Measurements from ENCODE around the gene FAT1.
A peak's percentile ranks its signal among the peaks of the same experiment; 100 is the strongest.

Gene FAT1

GRCh38 chr4:186688150-186688943, 35.3 kb downstream of the FAT1 start:
- H3K27ac ChIP-seq: peak overlapping the region; percentile 2; the same call in 1 of the 2 replicates

GRCh38 chr4:186687265-186687664, 36.4 kb downstream of the FAT1 start:
- H3K27ac ChIP-seq: no peak overlapping the region; the same call in 1 of the 2 replicates

More at GRCh38 chr4:186688150-186688943, 35.3 kb downstream of the FAT1 start:
- TF ChIP-seq CTCF (conservative IDR thresholded peaks at IDR 0.05): no peak

GRCh38 chr4:186685767-186686183, 37.9 kb downstream of the FAT1 start:
- no peak for TF ChIP-seq CTCF (conservative IDR thresholded peaks at IDR 0.05)
- H3K27ac ChIP-seq: no peak overlapping the region

More at GRCh38 chr4:186687265-186687664, 36.4 kb downstream of the FAT1 start:
- TF ChIP-seq CTCF (conservative IDR thresholded peaks at IDR 0.05): no peak

GRCh38 chr4:186684889-186685309, 38.8 kb downstream of the FAT1 start:
- TF ChIP-seq CTCF (conservative IDR thresholded peaks at IDR 0.05): no peak
- no peak overlapping the region for H3K27ac ChIP-seq

GRCh38 chr4:186684220-186684619, 39.4 kb downstream of the FAT1 start:
- no peak for TF ChIP-seq CTCF (conservative IDR thresholded peaks at IDR 0.05)
- H3K27ac ChIP-seq: no peak overlapping the region

- H3K27ac ChIP-seq: no peak overlapping the region
- no peak for TF ChIP-seq CTCF (conservative IDR thresholded peaks at IDR 0.05)
These were observed 43.0 kb downstream of the FAT1 start for GRCh38 chr4:186680641-186681040.

- no peak for TF ChIP-seq CTCF (conservative IDR thresholded peaks at IDR 0.05)
- peak overlapping the region; percentile 38 for H3K27ac ChIP-seq
These were observed 47.0 kb downstream of the FAT1 start for GRCh38 chr4:186676531-186677161.
